ENCODE measurements around the gene STRIP2. TPM values are rescaled to one million over a fixed set of nuclear protein-coding genes. Genes with fewer than 3 reads are reported as not detected.
"Not testable (repeated sequence)": the region's sequence is repeated elsewhere in the genome, so short reads cannot be mapped to it uniquely, and the experiment has no call there.

The STRIP2 gene
- total RNA-seq, 4 donors from 2014 or later, result 0.37 to 2.2 TPM; not detected in 2

DNA sequence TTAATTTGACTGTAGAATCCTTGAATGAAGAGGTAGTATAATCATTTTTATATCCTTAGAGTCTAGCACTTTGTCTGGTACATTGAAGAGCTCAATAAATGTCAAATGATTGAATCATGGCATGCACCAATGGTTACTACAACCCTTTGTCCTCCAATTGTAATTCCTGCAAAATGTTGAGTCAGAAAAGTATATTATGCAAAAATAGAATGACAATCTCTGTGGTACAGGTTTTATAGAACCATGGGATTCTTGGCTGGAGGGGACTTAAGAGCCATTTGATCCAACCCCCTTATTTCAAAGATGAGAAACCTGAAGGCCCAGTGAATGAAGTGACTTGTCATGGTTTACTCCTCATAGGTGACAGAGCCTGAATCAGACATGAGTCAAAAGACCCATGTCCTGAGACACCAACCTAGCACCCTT, 37.2 kb downstream of the STRIP2 start:
- no peaks in the 10 kb centered on the region for H3K9me3 ChIP-seq
- no peak overlapping the region for H3K4me3 ChIP-seq
- no peak for DNase-seq
- H3K27ac ChIP-seq, result no peak overlapping the region
- no peaks in the 10 kb centered on the region for H3K4me1 ChIP-seq
- intact Hi-C loops (cut with DNase I; ENCODE audit: low total_unique reads), result no loop called here
- no peaks in the 10 kb centered on the region for H3K36me3 ChIP-seq
- TF ChIP-seq POLR2A (IDR thresholded peaks at IDR 0.05), result no peak
- no peak for TF ChIP-seq CTCF (IDR thresholded peaks at IDR 0.05)
- H3K27me3 ChIP-seq, result no peaks in the 10 kb centered on the region

DNA sequence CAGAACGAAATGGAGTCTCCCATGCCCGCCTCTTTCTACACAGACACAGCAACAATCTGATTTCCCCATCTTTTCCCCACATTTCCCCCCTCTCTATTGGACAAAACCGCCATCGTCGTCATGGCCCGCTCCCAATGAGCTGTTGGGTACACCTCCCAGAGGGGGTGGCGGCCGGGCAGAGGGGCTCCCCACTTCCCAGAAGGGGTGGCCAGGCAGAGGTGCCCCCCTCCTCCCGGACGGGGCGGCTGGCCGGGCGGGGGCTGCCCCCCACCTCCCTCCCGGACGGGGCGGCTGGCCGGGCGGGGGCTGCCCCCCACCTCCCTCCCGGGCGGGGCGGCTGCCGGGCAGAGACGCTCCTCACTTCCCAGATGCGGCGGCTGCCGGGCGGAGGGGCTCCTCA, 41.7 kb downstream of the STRIP2 start:
- H3K27me3 ChIP-seq; H3K4me3 ChIP-seq; intact Hi-C loops (cut with DNase I; ENCODE audit: low total_unique reads); H3K4me1 ChIP-seq; H3K36me3 ChIP-seq; H3K27ac ChIP-seq; H3K9me3 ChIP-seq; DNase-seq: not testable (repeated sequence)

GRCh38 chr7:129476398-129476797, 42.2 kb downstream of the STRIP2 start:
- H3K4me3 ChIP-seq; intact Hi-C loops (cut with DNase I; ENCODE audit: low total_unique reads); H3K9me3 ChIP-seq; H3K27me3 ChIP-seq; DNase-seq; H3K27ac ChIP-seq; H3K4me1 ChIP-seq; H3K36me3 ChIP-seq: not testable (repeated sequence)

DNA sequence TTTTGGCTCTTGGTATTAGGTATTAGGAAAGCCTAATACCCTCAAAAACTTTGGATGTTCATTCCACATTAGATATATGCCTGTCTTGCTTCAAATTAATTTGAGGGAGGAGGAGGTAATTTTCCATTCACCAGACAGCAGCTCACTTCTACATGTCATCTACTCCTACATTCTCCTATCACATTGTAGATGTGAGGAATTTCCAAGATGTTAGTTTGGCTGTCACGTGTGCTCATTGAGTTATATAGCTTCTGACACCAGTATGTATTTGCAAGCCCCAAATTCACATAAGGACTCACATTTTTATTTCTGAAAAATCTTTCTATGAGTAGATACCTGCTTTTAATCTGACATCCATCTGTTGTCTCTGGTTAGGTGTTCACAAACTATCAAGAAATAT, 45.6 kb downstream of the STRIP2 start:
- H3K9me3 ChIP-seq, result no peaks in the 10 kb centered on the region
- no peak overlapping the region for H3K4me3 ChIP-seq
- no peak for DNase-seq
- intact Hi-C loops (cut with DNase I; ENCODE audit: low total_unique reads), result no loop called here
- H3K27ac ChIP-seq, result no peak overlapping the region
- no peak for TF ChIP-seq CTCF (IDR thresholded peaks at IDR 0.05)
- TF ChIP-seq POLR2A (IDR thresholded peaks at IDR 0.05), result no peak
- H3K36me3 ChIP-seq, result no peaks in the 10 kb centered on the region
- no peaks in the 10 kb centered on the region for H3K27me3 ChIP-seq
- H3K4me1 ChIP-seq, result no peaks in the 10 kb centered on the region

- Histone ChIP-seq H3K36me3 (no peaks in the 10 kb centered on the region), H3K4me3 (no peak overlapping the region), H3K4me1 (no peaks in the 10 kb centered on the region), H3K27ac (no peak overlapping the region), H3K9me3 (no peaks in the 10 kb centered on the region), H3K27me3 (no peaks in the 10 kb centered on the region)
- no peak for TF ChIP-seq POLR2A (IDR thresholded peaks at IDR 0.05)
- TF ChIP-seq CTCF (IDR thresholded peaks at IDR 0.05), result no peak
- no peak for DNase-seq
- intact Hi-C loops (cut with DNase I; ENCODE audit: low total_unique reads), result no loop called here
These were observed 46.6 kb downstream of the STRIP2 start for GRCh38 chr7:129480674-129481363.

- intact Hi-C loops (cut with DNase I; ENCODE audit: low total_unique reads), result not testable (repeated sequence)
These were observed 47.1 kb downstream of the STRIP2 start for GRCh38 chr7:129481376-129481775.

GRCh38 chr7:129482781-129483180, 48.5 kb downstream of the STRIP2 start:
- no peak for DNase-seq
- no peak overlapping the region for H3K27ac ChIP-seq
- H3K27me3 ChIP-seq, result no peaks in the 10 kb centered on the region
- intact Hi-C loops (cut with DNase I; ENCODE audit: low total_unique reads), result no loop called here
- H3K36me3 ChIP-seq, result no peaks in the 10 kb centered on the region
- H3K4me3 ChIP-seq, result no peak overlapping the region
- no peaks in the 10 kb centered on the region for H3K4me1 ChIP-seq
- TF ChIP-seq POLR2A (IDR thresholded peaks at IDR 0.05) (no peak), CTCF (IDR thresholded peaks at IDR 0.05) (no peak)
- H3K9me3 ChIP-seq, result no peaks in the 10 kb centered on the region

More at GRCh38 chr7:129481376-129481775, 47.1 kb downstream of the STRIP2 start:
- H3K36me3 ChIP-seq, DNase-seq, H3K4me1 ChIP-seq, H3K27ac ChIP-seq, H3K4me3 ChIP-seq, H3K9me3 ChIP-seq, H3K27me3 ChIP-seq: not testable (repeated sequence)
